ENCODE data around the gene CBFA2T2.
"Not testable (repeated sequence)": the region's sequence is repeated elsewhere in the genome, so short reads cannot be mapped to it uniquely, and the experiment has no call there.

Gene CBFA2T2

GRCh38 chr20:33499355-33499754 lies 9.5 kb downstream of the CBFA2T2 start:
- H3K27me3 ChIP-seq (replicated peaks; ENCODE audit: control insufficient read depth, insufficient read depth, low read length) = no peaks in the 10 kb centered on the region
- TF ChIP-seq CTCF (IDR thresholded peaks at IDR 0.05; ENCODE audit: insufficient read depth, low read length, poor library complexity, severe bottlenecking) = no peak
- no peaks in the 10 kb centered on the region for H3K36me3 ChIP-seq (ENCODE audit: control insufficient read depth, insufficient read depth, low read length)
- no peak overlapping the region for H3K4me3 ChIP-seq (replicated peaks; ENCODE audit: low read depth, low read length)
- peak; percentile 22 for DNase-seq (ENCODE audit: extremely low read depth, insufficient read length)

- no peaks in the 10 kb centered on the region for H3K36me3 ChIP-seq (ENCODE audit: control insufficient read depth, insufficient read depth, low read length)
- TF ChIP-seq CTCF (IDR thresholded peaks at IDR 0.05; ENCODE audit: insufficient read depth, low read length, poor library complexity, severe bottlenecking) = no peak
- no peak overlapping the region for H3K4me3 ChIP-seq (replicated peaks; ENCODE audit: low read depth, low read length)
- DNase-seq (ENCODE audit: extremely low read depth, insufficient read length) = no peak
- H3K27me3 ChIP-seq (replicated peaks; ENCODE audit: control insufficient read depth, insufficient read depth, low read length) = no peaks in the 10 kb centered on the region
These were observed 11.1 kb downstream of the CBFA2T2 start for GRCh38 chr20:33501000-33501399.

GRCh38 chr20:33503564-33503963 lies 13.7 kb downstream of the CBFA2T2 start:
- no peak for DNase-seq (ENCODE audit: extremely low read depth, insufficient read length)
- H3K36me3 ChIP-seq (ENCODE audit: control insufficient read depth, insufficient read depth, low read length) = no peaks in the 10 kb centered on the region

GRCh38 chr20:33506576-33506975 lies 16.7 kb downstream of the CBFA2T2 start:
- Histone ChIP-seq H3K4me3 (replicated peaks; ENCODE audit: low read depth, low read length) (no peak overlapping the region), H3K27me3 (replicated peaks; ENCODE audit: control insufficient read depth, insufficient read depth, low read length) (no peaks in the 10 kb centered on the region), H3K36me3 (ENCODE audit: control insufficient read depth, insufficient read depth, low read length) (no peaks in the 10 kb centered on the region)
- no peak for DNase-seq (ENCODE audit: extremely low read depth, insufficient read length)
- no peak for TF ChIP-seq CTCF (IDR thresholded peaks at IDR 0.05; ENCODE audit: insufficient read depth, low read length, poor library complexity, severe bottlenecking)

More at GRCh38 chr20:33503564-33503963, 13.7 kb downstream of the CBFA2T2 start:
- Histone ChIP-seq H3K4me3 (replicated peaks; ENCODE audit: low read depth, low read length) (no peak overlapping the region), H3K27me3 (replicated peaks; ENCODE audit: control insufficient read depth, insufficient read depth, low read length) (no peaks in the 10 kb centered on the region)
- no peak for TF ChIP-seq CTCF (IDR thresholded peaks at IDR 0.05; ENCODE audit: insufficient read depth, low read length, poor library complexity, severe bottlenecking)

DNA sequence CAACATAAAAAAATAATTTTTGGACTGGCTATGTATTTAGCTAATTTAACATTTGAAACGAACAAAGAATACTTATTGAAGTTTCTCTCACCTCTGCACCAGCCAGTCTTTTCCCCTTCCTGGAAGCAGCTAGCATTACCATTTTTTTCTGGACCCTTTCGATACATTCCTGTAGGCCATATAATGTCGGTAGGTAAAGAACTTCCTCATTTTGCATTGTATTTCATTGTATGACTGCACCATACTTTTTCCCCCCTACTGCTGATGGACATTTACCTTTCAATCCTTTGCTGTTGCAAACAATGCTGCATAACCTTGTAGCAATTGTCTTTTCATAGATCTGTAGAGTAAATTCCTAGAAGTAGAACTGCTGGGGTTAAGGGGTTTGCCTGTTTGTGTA lies 17.6 kb downstream of the CBFA2T2 start:
- no peak overlapping the region for H3K4me3 ChIP-seq (replicated peaks; ENCODE audit: low read depth, low read length)
- no peaks in the 10 kb centered on the region for H3K36me3 ChIP-seq (ENCODE audit: control insufficient read depth, insufficient read depth, low read length)
- TF ChIP-seq CTCF (IDR thresholded peaks at IDR 0.05; ENCODE audit: insufficient read depth, low read length, poor library complexity, severe bottlenecking) = no peak
- no peak for DNase-seq (ENCODE audit: extremely low read depth, insufficient read length)
- no peaks in the 10 kb centered on the region for H3K27me3 ChIP-seq (replicated peaks; ENCODE audit: control insufficient read depth, insufficient read depth, low read length)

DNA sequence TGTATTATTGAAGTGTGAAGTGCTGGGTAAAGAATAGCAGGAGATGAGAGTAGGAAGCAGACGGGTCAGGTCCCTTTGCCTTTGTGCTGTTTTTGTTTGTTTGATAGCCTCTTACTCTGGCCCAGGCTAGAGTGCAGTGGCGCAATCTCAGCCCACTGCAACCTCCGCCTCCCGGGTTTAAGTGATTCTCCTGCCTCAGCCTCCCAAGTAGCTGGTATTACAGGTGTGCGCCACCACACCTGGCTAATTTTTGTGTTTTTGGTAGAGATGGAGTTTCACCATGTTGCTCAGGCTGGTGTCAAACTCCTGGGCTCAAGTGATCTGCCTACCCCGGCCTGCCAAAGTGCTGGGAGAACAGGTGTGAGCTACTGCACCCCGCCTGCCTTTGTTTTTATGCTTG lies 18.1 kb downstream of the CBFA2T2 start:
- H3K4me3 ChIP-seq (replicated peaks; ENCODE audit: low read depth, low read length); DNase-seq (ENCODE audit: extremely low read depth, insufficient read length); H3K36me3 ChIP-seq (ENCODE audit: control insufficient read depth, insufficient read depth, low read length): not testable (repeated sequence)

GRCh38 chr20:33509057-33509456 lies 19.2 kb downstream of the CBFA2T2 start:
- DNase-seq (ENCODE audit: extremely low read depth, insufficient read length); H3K27me3 ChIP-seq (replicated peaks; ENCODE audit: control insufficient read depth, insufficient read depth, low read length); H3K4me3 ChIP-seq (replicated peaks; ENCODE audit: low read depth, low read length); H3K36me3 ChIP-seq (ENCODE audit: control insufficient read depth, insufficient read depth, low read length): not testable (repeated sequence)

More for the DNA sequence above, 18.1 kb downstream of the CBFA2T2 start:
- H3K27me3 ChIP-seq (replicated peaks; ENCODE audit: control insufficient read depth, insufficient read depth, low read length) = not testable (repeated sequence)

GRCh38 chr20:33511876-33512275 lies 22.0 kb downstream of the CBFA2T2 start:
- not testable (repeated sequence) for H3K27me3 ChIP-seq (replicated peaks; ENCODE audit: control insufficient read depth, insufficient read depth, low read length); H3K4me3 ChIP-seq (replicated peaks; ENCODE audit: low read depth, low read length); DNase-seq (ENCODE audit: extremely low read depth, insufficient read length); H3K36me3 ChIP-seq (ENCODE audit: control insufficient read depth, insufficient read depth, low read length)

All from GM06990 (cell line).